ENCODE measurements around the gene OGA. TPM values are rescaled to one million over a fixed set of nuclear protein-coding genes. Genes with fewer than 3 reads are reported as not detected.

OGA gene
- total RNA-seq, 1 donor from 2014 or later: 48.4 TPM

DNA sequence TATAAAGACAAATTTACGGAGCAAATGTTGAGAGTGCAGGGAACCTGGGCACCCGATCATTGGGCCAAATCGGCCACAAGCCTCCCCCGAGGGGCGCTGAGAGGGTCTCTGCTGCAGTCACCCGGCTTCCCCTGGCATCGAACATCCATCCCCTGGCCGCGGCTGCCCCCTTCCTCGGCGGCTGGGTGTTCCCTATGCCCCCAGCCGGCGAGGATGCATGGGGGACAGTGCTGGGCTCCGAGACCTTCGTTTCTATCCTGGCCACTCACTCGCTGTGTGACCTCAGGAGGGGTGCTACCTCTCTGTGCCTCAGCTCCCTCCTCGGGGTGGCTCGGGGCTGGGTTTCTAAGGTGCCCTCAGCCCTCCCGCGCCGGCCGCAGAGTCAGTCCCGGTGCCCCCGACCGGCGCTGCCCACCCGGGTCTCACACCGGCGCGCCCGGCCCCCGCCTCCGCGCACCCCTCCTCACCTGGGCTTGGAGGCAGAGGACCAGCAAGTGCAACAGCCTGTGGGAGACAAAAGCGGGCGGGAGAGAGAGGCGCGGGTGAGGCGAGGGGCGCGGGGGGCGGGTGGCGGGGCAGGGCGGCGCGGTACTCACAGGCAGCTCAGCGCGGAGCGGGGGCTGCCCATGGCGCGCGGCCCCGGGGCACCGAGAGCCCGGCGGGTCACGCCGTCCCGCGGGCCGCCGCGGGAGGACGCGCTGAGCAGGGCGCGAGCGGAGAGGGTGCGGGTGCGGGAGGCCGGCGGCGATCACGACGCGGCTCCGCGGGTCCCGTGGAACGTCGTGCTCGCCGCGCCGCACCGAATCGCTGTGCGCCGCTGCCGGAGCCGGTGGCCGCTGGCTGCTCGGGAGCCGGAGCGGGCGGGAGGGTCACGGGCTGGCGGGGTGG, 42.7 kb downstream of the OGA start, which contains the start of gene FGF8:
TSS of gene FGF8 (minus strand) at position 842 of the 888 bp plus-strand sequence. CDS start at position 628, 214 bp downstream.
- DNase-seq (ENCODE audit: low read depth): no peak
- H3K4me3 ChIP-seq (ENCODE audit: low read depth, low read length): no peak within 1 kb of the TSS
- TF ChIP-seq, protein P1, sequence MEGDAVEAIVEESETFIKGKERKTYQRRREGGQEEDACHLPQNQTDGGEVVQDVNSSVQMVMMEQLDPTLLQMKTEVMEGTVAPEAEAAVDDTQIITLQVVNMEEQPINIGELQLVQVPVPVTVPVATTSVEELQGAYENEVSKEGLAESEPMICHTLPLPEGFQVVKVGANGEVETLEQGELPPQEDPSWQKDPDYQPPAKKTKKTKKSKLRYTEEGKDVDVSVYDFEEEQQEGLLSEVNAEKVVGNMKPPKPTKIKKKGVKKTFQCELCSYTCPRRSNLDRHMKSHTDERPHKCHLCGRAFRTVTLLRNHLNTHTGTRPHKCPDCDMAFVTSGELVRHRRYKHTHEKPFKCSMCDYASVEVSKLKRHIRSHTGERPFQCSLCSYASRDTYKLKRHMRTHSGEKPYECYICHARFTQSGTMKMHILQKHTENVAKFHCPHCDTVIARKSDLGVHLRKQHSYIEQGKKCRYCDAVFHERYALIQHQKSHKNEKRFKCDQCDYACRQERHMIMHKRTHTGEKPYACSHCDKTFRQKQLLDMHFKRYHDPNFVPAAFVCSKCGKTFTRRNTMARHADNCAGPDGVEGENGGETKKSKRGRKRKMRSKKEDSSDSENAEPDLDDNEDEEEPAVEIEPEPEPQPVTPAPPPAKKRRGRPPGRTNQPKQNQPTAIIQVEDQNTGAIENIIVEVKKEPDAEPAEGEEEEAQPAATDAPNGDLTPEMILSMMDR (conservative IDR thresholded peaks at IDR 0.05; ENCODE audit: low read depth, low read length): no peak

DNA sequence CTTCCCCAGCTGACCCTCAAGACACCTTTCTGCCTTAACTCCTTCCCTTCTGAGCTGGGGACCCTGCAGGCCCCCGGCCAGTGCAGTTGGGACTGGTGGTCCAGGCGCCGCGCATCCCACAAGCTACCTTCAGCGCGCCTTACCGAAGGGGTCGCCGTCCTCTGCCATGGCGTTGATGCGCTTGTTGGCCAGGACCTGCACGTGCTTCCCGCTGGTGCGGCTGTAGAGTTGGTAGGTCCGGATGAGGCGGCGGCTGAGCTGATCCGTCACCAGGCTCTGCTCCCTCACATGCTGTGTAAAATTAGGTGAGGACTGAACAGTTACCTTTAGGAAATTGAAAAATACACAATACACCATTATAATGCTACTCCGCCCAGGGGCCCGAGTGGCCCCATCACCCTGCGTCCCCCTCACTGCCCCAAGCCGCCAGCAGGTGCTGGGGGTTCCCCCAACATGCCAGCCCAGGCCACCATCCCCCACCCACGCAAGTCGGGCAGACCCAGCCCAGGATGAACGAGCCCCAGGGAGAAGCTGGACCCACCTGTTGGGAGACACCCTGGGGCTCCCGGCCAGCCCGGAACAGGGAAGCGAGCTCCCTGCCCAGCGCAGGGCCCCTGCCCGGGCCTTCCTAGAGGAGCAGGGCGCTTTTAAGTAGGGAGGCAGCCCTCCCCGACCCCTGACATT, 43.5 kb downstream of the OGA start:
- no peak for DNase-seq (ENCODE audit: low read depth)
- TF ChIP-seq, protein P1 (conservative IDR thresholded peaks at IDR 0.05; ENCODE audit: low read depth, low read length): no peak
- no peak overlapping the region for H3K4me3 ChIP-seq (ENCODE audit: low read depth, low read length)

DNA sequence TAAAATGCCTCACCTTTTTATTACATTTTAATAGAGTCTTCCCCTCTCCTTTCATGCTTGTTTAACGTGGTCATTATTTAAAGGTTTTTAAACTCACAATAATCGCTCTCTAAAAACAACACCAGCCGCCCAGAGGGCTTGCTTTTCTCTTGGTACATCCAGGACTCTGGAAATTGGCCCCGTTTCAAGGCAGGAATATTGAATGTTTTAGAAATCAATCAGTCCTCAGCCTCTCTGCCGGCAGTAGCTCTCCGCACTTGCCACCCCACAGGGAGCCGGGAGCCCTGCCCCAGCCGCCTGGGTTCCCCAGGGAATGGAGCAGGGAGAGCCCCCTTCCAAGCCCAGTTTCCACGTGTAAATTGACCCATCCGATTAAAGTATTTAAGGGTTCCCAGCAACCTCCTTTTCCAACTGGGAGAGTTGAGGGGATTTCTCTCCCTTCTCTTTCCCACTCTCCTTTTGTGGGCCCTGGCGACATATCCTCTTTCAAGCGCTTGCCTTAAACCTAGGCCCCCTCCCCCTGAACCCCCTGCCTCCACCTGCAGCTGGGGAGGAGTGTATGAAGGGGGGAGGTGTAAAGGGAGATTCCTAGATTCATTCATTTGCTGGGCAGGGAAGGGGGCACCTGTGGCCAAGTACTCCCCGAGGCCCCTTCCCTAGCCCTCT, 44.2 kb downstream of the OGA start:
- TF ChIP-seq, protein P1 (conservative IDR thresholded peaks at IDR 0.05; ENCODE audit: low read depth, low read length): no peak
- no peak for DNase-seq (ENCODE audit: low read depth)
- no peak overlapping the region for H3K4me3 ChIP-seq (ENCODE audit: low read depth, low read length)

- no peak for DNase-seq (ENCODE audit: low read depth)
- TF ChIP-seq, protein P1 (conservative IDR thresholded peaks at IDR 0.05; ENCODE audit: low read depth, low read length): no peak
- no peak overlapping the region for H3K4me3 ChIP-seq (ENCODE audit: low read depth, low read length)
Observed at GRCh38 chr10:101772895-101773761, 45.1 kb downstream of the OGA start.

DNA sequence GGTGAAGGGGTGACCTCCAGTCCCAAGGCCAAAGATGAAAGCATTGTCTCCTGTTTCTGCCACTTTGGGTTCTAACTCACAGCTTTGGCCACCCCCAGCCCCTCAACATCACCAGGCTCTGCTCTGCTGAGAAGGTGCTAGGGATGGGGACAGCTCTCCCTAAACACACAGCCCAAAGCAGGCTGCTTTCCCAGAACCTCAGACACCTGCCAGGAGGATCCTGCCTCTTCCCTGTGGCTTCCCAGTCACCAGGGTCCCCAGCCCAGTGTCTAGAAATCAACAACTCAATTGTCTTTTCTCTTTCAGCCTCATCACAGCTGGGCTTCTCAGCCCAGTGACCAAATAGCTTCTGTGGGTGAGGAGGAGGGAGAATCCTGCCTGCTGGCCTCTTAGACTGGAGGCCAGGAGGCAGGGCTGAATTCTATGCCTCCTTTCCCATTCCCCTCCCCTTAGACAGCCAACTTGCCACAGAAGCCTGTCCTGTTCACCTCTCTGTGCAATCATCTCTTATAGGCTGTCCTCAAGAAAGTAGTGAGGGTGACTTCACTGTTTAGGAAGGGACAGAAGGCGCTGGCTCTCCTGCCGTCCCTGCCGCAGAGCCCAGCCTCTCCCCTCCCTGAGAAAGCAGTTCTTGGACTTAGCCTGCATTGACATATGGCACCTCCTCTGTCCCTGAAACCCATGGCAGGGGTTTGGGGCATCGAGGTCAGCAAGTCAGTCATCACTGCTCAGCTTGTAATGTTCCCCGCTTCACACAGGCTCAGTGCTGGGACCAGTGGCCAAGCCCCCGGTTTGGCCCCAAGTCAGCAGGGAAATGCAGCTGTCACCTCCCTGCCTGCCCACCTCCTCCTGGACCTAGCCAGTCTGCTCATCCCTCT, 46.0 kb downstream of the OGA start:
- TF ChIP-seq, protein P1 (conservative IDR thresholded peaks at IDR 0.05; ENCODE audit: low read depth, low read length): no peak
- DNase-seq (ENCODE audit: low read depth): no peak
- no peak overlapping the region for H3K4me3 ChIP-seq (ENCODE audit: low read depth, low read length)

Measured in epithelial cell of proximal tubule (primary cell).